ENCODE measurements around the gene SULT1B1.

Gene SULT1B1

DNA sequence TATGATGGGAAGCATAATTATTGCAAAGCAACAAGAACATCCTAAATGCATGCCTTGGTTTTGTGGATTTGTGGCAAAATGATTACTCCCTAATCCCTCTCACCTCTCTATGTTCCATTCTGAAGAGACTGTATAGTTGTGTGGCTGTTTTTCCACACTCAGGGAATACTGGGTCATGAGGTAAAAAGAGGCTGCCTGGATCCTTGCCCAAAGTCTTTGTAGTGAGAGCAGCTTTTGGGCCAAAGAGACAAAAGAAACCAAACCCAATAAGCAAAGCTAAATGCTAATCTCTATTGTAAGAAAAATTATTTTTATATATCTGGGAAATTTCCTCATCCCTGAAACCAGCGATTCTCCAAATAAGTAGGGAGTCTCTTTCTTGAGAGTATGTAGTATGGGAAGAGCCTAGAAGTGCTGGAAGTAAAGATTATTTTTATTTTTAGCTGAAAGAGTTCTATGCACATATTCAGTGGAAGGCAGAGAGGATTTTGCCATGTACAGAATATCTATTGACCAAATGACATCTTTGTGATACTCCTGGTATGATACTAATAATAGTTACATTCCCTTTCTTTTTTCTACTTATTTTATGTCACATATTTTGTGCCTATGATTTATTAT lies 24.9 kb upstream of the SULT1B1 start:
- Histone ChIP-seq H3K27me3 (ENCODE audit: low read length) (no peaks in the 10 kb centered on the region), H4K20me1 (ENCODE audit: low read depth, low read length) (no peaks in the 10 kb centered on the region), H3K36me3 (ENCODE audit: low read length) (no peaks in the 10 kb centered on the region), H3K9me3 (ENCODE audit: insufficient read depth, low read length) (no peaks in the 10 kb centered on the region), H3F3A (ENCODE audit: insufficient read depth) (no peaks in the 10 kb centered on the region), H3K9me2 (replicated peaks; ENCODE audit: insufficient read depth, low read length) (no peaks in the 10 kb centered on the region), H3K4me2 (ENCODE audit: low read depth, low read length, poor library complexity, severe bottlenecking) (no peak overlapping the region), H3K27ac (ENCODE audit: low read depth, low read length) (no peak overlapping the region), H3K9ac (ENCODE audit: low read length) (no peak overlapping the region), H2AFZ (ENCODE audit: low read depth, low read length, severe bottlenecking) (no peak overlapping the region), H3K79me2 (ENCODE audit: insufficient read depth, low read length) (no peaks in the 10 kb centered on the region), H3K4me3 (ENCODE audit: insufficient read depth, low read length, poor library complexity, severe bottlenecking) (no peak overlapping the region)
- TF ChIP-seq, protein P1, sequence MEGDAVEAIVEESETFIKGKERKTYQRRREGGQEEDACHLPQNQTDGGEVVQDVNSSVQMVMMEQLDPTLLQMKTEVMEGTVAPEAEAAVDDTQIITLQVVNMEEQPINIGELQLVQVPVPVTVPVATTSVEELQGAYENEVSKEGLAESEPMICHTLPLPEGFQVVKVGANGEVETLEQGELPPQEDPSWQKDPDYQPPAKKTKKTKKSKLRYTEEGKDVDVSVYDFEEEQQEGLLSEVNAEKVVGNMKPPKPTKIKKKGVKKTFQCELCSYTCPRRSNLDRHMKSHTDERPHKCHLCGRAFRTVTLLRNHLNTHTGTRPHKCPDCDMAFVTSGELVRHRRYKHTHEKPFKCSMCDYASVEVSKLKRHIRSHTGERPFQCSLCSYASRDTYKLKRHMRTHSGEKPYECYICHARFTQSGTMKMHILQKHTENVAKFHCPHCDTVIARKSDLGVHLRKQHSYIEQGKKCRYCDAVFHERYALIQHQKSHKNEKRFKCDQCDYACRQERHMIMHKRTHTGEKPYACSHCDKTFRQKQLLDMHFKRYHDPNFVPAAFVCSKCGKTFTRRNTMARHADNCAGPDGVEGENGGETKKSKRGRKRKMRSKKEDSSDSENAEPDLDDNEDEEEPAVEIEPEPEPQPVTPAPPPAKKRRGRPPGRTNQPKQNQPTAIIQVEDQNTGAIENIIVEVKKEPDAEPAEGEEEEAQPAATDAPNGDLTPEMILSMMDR (IDR thresholded peaks at IDR 0.05; ENCODE audit: insufficient read depth, low read length, poor library complexity, severe bottlenecking), result no peak
- TF ChIP-seq EZH2phosphoT487 (conservative IDR thresholded peaks at IDR 0.05; ENCODE audit: low read length), result no peak

DNA sequence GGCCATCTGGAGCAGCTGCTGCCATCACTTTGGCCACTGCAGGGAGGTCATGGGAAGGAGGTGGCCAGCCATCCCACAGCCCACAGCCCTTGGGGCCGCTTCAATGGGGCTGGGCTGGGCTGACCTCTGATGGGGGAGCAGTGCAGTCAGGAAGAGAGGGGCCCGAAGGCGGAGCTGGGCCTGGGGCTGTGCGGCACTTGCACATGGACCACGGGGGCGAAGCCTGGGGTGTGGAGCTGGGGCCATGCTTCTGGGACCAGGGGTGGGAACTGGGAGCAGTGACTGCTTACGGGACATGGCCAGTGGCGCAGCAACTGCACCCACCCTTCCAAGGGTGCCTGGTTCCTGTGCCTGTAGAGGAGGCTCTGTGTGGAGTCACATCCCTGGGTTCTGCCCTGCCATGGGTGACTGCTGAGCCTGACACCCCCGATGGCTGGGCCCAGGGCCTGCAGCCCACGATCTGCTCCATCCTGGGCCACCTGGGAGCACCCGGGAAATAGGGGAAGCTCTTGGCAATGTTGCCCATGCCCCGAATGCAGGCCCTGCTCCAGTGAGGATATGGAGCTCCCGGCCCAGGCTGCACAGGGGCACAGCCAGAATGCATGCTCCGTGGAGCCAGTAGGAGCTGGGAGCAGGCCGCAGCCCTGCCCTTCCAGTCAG lies 22.4 kb upstream of the SULT1B1 start:
- no peaks in the 10 kb centered on the region for H3K79me2 ChIP-seq (ENCODE audit: insufficient read depth, low read length)

DNA sequence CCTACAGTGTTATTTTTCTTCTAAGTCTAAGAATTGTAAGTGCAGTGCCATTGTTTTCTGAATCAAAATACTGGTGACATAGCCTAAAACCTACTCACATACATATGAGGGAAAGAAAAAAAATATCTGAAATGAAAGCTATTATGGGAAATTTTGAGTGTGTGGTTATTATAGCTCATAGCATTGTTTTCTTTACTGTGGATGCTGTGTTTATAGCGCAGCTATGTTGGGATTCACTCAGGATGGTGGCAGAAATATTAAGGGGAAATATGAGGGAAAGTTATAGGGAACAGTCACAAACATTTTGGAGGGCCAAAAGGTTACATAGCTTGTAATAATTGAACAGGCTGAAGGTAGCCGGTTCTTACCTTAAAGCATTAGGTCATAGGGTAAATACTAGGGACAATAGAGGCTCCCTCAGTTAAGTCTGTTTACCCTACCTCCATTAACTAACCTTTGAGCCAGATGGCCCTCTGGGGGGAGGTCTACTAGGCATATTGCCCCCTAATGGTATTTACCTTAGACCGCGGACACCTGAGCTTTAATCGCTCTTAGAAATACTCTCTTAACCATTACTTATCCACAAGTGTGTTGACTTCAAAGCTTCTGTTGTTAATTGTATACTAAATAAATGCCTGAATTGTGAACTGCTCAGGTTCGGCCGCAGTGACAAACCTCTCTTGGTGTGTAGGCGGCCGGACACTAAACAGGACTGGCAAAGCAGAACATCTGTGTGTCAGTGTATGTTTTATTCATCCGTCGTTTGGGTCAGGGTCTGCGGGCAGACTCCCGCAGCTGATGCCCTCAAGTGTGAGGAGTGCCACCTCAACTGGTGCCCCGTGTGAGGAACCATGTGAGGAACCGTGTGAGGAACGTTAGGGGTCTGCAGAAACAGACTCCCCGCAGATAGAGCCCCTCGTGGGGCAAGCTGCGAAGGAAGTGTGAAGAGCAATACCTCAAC lies 21.3 kb upstream of the SULT1B1 start:
- no peaks in the 10 kb centered on the region for H3K36me3 ChIP-seq (ENCODE audit: low read length)
- H4K20me1 ChIP-seq (ENCODE audit: low read depth, low read length), result no peaks in the 10 kb centered on the region
- H3K27me3 ChIP-seq (ENCODE audit: low read length), result no peaks in the 10 kb centered on the region
- H3K79me2 ChIP-seq (ENCODE audit: insufficient read depth, low read length), result no peaks in the 10 kb centered on the region
- H3K4me3 ChIP-seq (ENCODE audit: insufficient read depth, low read length, poor library complexity, severe bottlenecking), result no peak overlapping the region
- H2AFZ ChIP-seq (ENCODE audit: low read depth, low read length, severe bottlenecking), result no peak overlapping the region
- H3K9ac ChIP-seq (ENCODE audit: low read length), result no peak overlapping the region
- no peaks in the 10 kb centered on the region for H3F3A ChIP-seq (ENCODE audit: insufficient read depth)
- TF ChIP-seq, protein P1 (IDR thresholded peaks at IDR 0.05; ENCODE audit: insufficient read depth, low read length, poor library complexity, severe bottlenecking), result no peak
- no peak for TF ChIP-seq EZH2phosphoT487 (conservative IDR thresholded peaks at IDR 0.05; ENCODE audit: low read length)
- no peak overlapping the region for H3K4me2 ChIP-seq (ENCODE audit: low read depth, low read length, poor library complexity, severe bottlenecking)
- H3K9me3 ChIP-seq (ENCODE audit: insufficient read depth, low read length), result no peaks in the 10 kb centered on the region
- H3K27ac ChIP-seq (ENCODE audit: low read depth, low read length), result no peak overlapping the region
- H3K9me2 ChIP-seq (replicated peaks; ENCODE audit: insufficient read depth, low read length), result no peaks in the 10 kb centered on the region

More for the DNA sequence above, 22.4 kb upstream of the SULT1B1 start:
- H3K4me2 ChIP-seq (ENCODE audit: low read depth, low read length, poor library complexity, severe bottlenecking), result no peak overlapping the region
- no peak overlapping the region for H3K27ac ChIP-seq (ENCODE audit: low read depth, low read length)
- no peaks in the 10 kb centered on the region for H3K36me3 ChIP-seq (ENCODE audit: low read length)
- no peak overlapping the region for H3K4me3 ChIP-seq (ENCODE audit: insufficient read depth, low read length, poor library complexity, severe bottlenecking)
- no peaks in the 10 kb centered on the region for H3K9me3 ChIP-seq (ENCODE audit: insufficient read depth, low read length)
- no peak overlapping the region for H2AFZ ChIP-seq (ENCODE audit: low read depth, low read length, severe bottlenecking)
- no peak overlapping the region for H3K9ac ChIP-seq (ENCODE audit: low read length)
- H3K27me3 ChIP-seq (ENCODE audit: low read length), result no peaks in the 10 kb centered on the region
- H3F3A ChIP-seq (ENCODE audit: insufficient read depth), result no peaks in the 10 kb centered on the region
- no peaks in the 10 kb centered on the region for H4K20me1 ChIP-seq (ENCODE audit: low read depth, low read length)
- TF ChIP-seq, protein P1 (IDR thresholded peaks at IDR 0.05; ENCODE audit: insufficient read depth, low read length, poor library complexity, severe bottlenecking), result no peak
- no peak for TF ChIP-seq EZH2phosphoT487 (conservative IDR thresholded peaks at IDR 0.05; ENCODE audit: low read length)
- no peaks in the 10 kb centered on the region for H3K9me2 ChIP-seq (replicated peaks; ENCODE audit: insufficient read depth, low read length)

Data from SU-DHL-6 (cell line).